Ishikawa (cell line): ENCODE measurements around the gene TMEM100.

Source experiments
- CEBPB ChIP-seq: IDR thresholded peaks from 2 replicates; pipeline ENCODE4 v1.6.1; 2012
- CREB1 ChIP-seq: IDR thresholded peaks from 2 replicates; pipeline ENCODE4 v1.6.1; 2012; ENCODE audit warnings: low read depth
- EGR1 ChIP-seq: IDR thresholded peaks from 2 replicates; pipeline ENCODE4 v1.6.1; 2012
- EP300 ChIP-seq: IDR thresholded peaks from 2 replicates; pipeline ENCODE4 v1.6.1; 2012; ENCODE audit warnings: borderline replicate concordance
- NFIC ChIP-seq: IDR thresholded peaks from 2 replicates; pipeline ENCODE4 v1.6.1; 2012
- RAD21 ChIP-seq: IDR thresholded peaks from 2 replicates; pipeline ENCODE4 v1.6.1; 2012; ENCODE audit warnings: low read depth
- TAF1 ChIP-seq: IDR thresholded peaks from 2 replicates; pipeline ENCODE4 v1.6.1; 2012; ENCODE audit warnings: low read depth, mild to moderate bottlenecking
- TCF12 ChIP-seq: IDR thresholded peaks from 2 replicates; pipeline ENCODE4 v1.6.1; 2012; ENCODE audit warnings: low read depth
- YY1 ChIP-seq: IDR thresholded peaks from 2 replicates; pipeline ENCODE4 v1.6.1; 2012; ENCODE audit warnings: low read depth
- ZBTB7A ChIP-seq: IDR thresholded peaks from 2 replicates; pipeline ENCODE4 v1.6.1; 2012; ENCODE audit warnings: low read depth
- TF ChIP-seq, protein P1 (sequence below): IDR thresholded peaks from 2 replicates; pipeline ENCODE4 v1.6.1; 2012
- TF ChIP-seq, protein P2 (sequence below): IDR thresholded peaks from 2 replicates; pipeline ENCODE4 v1.6.1; 2012; ENCODE audit warnings: low read depth, mild to moderate bottlenecking
- TF ChIP-seq, protein P3 (sequence below): IDR thresholded peaks from 2 replicates; pipeline ENCODE4 v1.6.1; 2012

DNA sequence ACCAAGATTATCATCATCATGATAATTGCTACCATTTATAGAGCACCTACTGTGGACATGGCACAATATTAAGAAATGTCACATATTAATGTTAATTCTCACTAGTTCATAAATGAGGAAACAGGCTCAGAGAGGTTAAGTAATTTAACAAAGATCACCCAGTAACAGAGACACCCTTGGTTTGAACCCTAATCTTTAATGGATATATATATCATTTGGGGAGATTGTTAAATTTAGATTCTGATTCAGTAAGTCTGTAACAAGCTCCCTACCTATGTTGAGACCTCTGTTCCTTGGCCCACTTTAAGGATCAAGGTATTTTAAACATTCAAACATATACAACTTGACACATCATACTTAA is 804 bp upstream of the TMEM100 start:
- TF ChIP-seq CEBPB (no peak), EP300 (no peak), TCF12 (no peak), ZBTB7A (no peak), RAD21 (no peak), CREB1 (no peak), TAF1 (no peak), NFIC (no peak), YY1 (no peak), EGR1 (no peak)
- TF ChIP-seq, protein P1, sequence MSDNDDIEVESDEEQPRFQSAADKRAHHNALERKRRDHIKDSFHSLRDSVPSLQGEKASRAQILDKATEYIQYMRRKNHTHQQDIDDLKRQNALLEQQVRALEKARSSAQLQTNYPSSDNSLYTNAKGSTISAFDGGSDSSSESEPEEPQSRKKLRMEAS: no peak
- TF ChIP-seq, protein P2, sequence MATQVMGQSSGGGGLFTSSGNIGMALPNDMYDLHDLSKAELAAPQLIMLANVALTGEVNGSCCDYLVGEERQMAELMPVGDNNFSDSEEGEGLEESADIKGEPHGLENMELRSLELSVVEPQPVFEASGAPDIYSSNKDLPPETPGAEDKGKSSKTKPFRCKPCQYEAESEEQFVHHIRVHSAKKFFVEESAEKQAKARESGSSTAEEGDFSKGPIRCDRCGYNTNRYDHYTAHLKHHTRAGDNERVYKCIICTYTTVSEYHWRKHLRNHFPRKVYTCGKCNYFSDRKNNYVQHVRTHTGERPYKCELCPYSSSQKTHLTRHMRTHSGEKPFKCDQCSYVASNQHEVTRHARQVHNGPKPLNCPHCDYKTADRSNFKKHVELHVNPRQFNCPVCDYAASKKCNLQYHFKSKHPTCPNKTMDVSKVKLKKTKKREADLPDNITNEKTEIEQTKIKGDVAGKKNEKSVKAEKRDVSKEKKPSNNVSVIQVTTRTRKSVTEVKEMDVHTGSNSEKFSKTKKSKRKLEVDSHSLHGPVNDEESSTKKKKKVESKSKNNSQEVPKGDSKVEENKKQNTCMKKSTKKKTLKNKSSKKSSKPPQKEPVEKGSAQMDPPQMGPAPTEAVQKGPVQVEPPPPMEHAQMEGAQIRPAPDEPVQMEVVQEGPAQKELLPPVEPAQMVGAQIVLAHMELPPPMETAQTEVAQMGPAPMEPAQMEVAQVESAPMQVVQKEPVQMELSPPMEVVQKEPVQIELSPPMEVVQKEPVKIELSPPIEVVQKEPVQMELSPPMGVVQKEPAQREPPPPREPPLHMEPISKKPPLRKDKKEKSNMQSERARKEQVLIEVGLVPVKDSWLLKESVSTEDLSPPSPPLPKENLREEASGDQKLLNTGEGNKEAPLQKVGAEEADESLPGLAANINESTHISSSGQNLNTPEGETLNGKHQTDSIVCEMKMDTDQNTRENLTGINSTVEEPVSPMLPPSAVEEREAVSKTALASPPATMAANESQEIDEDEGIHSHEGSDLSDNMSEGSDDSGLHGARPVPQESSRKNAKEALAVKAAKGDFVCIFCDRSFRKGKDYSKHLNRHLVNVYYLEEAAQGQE: no peak
- TF ChIP-seq, protein P3, sequence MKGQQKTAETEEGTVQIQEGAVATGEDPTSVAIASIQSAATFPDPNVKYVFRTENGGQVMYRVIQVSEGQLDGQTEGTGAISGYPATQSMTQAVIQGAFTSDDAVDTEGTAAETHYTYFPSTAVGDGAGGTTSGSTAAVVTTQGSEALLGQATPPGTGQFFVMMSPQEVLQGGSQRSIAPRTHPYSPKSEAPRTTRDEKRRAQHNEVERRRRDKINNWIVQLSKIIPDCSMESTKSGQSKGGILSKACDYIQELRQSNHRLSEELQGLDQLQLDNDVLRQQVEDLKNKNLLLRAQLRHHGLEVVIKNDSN: no peak
